Ishikawa (cell line): ENCODE measurements around the gene WDR62.

Experiments
- CEBPB ChIP-seq: IDR thresholded peaks from 2 replicates; pipeline ENCODE4 v1.6.1; 2012
- CREB1 ChIP-seq: IDR thresholded peaks from 2 replicates; pipeline ENCODE4 v1.6.1; 2012; ENCODE audit warnings: low read depth
- EGR1 ChIP-seq: IDR thresholded peaks from 2 replicates; pipeline ENCODE4 v1.6.1; 2012
- EP300 ChIP-seq: IDR thresholded peaks from 2 replicates; pipeline ENCODE4 v1.6.1; 2012; ENCODE audit warnings: borderline replicate concordance
- FOXM1 ChIP-seq: IDR thresholded peaks from 2 replicates; pipeline ENCODE4 v1.6.1; 2012; ENCODE audit warnings: low read depth, borderline replicate concordance
- MAX ChIP-seq: IDR thresholded peaks from 2 replicates; pipeline ENCODE4 v1.6.1; 2012
- RAD21 ChIP-seq: IDR thresholded peaks from 2 replicates; pipeline ENCODE4 v1.6.1; 2012; ENCODE audit warnings: low read depth
- REST ChIP-seq: IDR thresholded peaks from 2 replicates; pipeline ENCODE4 v1.6.1; 2012; ENCODE audit warnings: low read depth, mild to moderate bottlenecking
- TAF1 ChIP-seq: IDR thresholded peaks from 2 replicates; pipeline ENCODE4 v1.6.1; 2012; ENCODE audit warnings: low read depth, mild to moderate bottlenecking
- TCF12 ChIP-seq: IDR thresholded peaks from 2 replicates; pipeline ENCODE4 v1.6.1; 2012; ENCODE audit warnings: low read depth
- TEAD4 ChIP-seq: IDR thresholded peaks from 2 replicates; pipeline ENCODE4 v1.6.1; 2012
- YY1 ChIP-seq: IDR thresholded peaks from 2 replicates; pipeline ENCODE4 v1.6.1; 2012; ENCODE audit warnings: low read depth
- ZBTB7A ChIP-seq: IDR thresholded peaks from 2 replicates; pipeline ENCODE4 v1.6.1; 2012; ENCODE audit warnings: low read depth
- TF ChIP-seq, protein P1 (sequence below): IDR thresholded peaks from 2 replicates; pipeline ENCODE4 v1.6.1; 2012

DNA sequence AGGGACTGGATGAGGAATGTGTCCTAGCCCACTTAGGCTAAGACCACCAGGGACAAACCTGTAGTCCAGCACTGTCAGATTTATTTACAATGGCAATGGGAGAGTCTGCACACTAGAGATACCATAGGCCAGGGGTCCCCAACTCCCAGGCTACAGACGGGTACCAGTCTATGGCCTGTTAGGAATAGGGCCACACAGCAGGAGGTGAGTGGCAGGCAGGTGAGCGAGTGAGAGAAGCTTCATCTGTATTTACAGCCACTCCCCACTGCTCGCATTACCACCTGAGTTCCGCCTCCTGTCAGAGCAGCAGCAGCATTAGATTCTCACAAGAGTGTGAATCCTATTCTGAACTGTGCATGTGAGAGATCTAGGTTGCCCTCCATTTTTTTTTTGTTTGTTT lies 3.1 kb upstream of the WDR62 start:
- no peak for TF ChIP-seq YY1
- TF ChIP-seq RAD21 = no peak
- TF ChIP-seq, protein P1, sequence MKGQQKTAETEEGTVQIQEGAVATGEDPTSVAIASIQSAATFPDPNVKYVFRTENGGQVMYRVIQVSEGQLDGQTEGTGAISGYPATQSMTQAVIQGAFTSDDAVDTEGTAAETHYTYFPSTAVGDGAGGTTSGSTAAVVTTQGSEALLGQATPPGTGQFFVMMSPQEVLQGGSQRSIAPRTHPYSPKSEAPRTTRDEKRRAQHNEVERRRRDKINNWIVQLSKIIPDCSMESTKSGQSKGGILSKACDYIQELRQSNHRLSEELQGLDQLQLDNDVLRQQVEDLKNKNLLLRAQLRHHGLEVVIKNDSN = no peak
- no peak for TF ChIP-seq CREB1
- no peak for TF ChIP-seq EP300
- no peak for TF ChIP-seq MAX
- TF ChIP-seq TEAD4 = no peak
- TF ChIP-seq EGR1 = no peak
- no peak for TF ChIP-seq CEBPB
- no peak for TF ChIP-seq FOXM1
- TF ChIP-seq TAF1 = no peak
- no peak for TF ChIP-seq REST
- TF ChIP-seq TCF12 = no peak
- TF ChIP-seq ZBTB7A = no peak
